SK-N-MC (cell line): ENCODE measurements around the gene CAPN5.

ENCODE experiments used
- EZH2 ChIP-seq: fragments of 200-600 bp; sonication (generic); IDR thresholded peaks from one replicate; pipeline ENCODE4 v1.6.1; 2017; ENCODE audit warnings: antibody characterized with exemption
- FOXP2 ChIP-seq: optimal IDR thresholded peaks from 2 replicates; pipeline ENCODE3; 2011; ENCODE audit warnings: mild to moderate bottlenecking, moderate library complexity; ENCODE audit not compliant: insufficient read depth; ENCODE audit errors: extremely low read length, control extremely low read depth
- POLR2AphosphoS5 ChIP-seq: IDR thresholded peaks from 2 replicates; pipeline ENCODE4 v1.6.1; 2012; ENCODE audit warnings: mild to moderate bottlenecking, low read depth, low read length, borderline replicate concordance

DNA sequence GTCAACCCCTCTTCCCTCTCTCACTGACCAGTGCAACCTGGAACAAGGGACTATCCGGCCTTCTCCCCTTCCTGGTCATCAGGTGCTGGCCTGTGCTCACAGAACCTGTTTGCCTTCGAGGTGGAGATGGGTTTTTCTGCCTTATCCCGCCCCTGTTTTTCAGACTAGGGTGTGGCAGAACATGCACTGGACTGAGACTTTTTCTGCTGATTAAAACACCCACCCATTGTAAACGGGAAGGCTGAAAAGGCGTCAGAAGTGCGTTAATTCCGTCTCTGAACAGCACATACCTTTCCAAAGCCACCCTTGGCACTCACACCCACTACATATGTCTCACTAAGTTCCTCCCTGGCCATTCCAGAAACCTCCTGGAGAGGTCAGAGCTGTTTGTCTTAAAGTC is 36.9 kb upstream of the CAPN5 start:
- TF ChIP-seq POLR2AphosphoS5: no peak
- no peak for TF ChIP-seq EZH2
- TF ChIP-seq FOXP2: no peak
